Measurements from ENCODE around the gene UGT1A8. TPM values are rescaled to one million over a fixed set of nuclear protein-coding genes. Genes with fewer than 3 reads are reported as not detected.
"Not testable (repeated sequence)": the region's sequence is repeated elsewhere in the genome, so short reads cannot be mapped to it uniquely, and the experiment has no call there.

Gene UGT1A8
- total RNA-seq, 2 experiments from 2014 or later, result not detected

DNA sequence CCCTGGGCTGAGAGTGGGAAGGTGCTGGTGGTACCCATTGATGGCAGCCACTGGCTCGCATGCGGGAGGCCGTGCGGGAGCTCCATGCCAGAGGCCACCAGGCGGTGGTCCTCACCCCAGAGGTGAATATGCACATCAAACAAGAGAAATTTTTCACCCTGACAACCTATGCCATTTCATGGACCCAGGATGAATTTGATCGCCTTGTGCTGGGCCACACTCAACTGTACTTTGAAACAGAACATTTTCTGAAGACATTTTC, 129.8 kb downstream of the UGT1A8 start:
- H3K9me3 Mint-ChIP-seq, result peaks cover 4% of the 10 kb centered on the region
- H3K27ac Mint-ChIP-seq, result no peak overlapping the region
- DNase-seq, result no peak
- peaks cover 5% of the 10 kb centered on the region for H3K27me3 Mint-ChIP-seq (ENCODE audit: low read depth)
- CTCF ChIA-PET, result no interaction called here
- H3K4me3 Mint-ChIP-seq, result no peak overlapping the region
- intact Hi-C loops (cut with micrococcal nuclease), result no loop called here
- H3K4me1 Mint-ChIP-seq (ENCODE audit: low read depth), result no peaks in the 10 kb centered on the region
- no peaks in the 10 kb centered on the region for H3K36me3 Mint-ChIP-seq (ENCODE audit: low read depth)

DNA sequence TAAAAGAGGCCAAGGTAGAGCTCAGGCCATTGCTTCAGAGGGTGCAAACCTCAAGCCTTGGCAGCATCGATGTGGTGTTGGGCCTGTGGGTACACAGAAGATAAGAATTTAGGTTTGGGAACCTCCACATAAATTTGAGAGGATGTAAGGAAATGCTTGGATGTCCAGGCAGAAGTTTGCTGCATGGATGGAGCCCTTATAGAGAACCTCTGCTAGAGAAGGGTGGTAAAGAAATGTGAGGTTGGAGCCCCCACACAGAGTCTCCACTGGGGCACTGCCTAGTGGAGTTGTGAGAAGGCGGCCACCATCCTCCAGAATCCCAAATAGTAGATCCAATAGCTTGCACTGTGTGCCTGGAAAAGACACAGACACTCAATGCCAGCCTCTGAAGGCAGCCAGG, 133.3 kb downstream of the UGT1A8 start:
- H3K9me3 Mint-ChIP-seq; H3K4me1 Mint-ChIP-seq (ENCODE audit: low read depth); DNase-seq; H3K27ac Mint-ChIP-seq; H3K4me3 Mint-ChIP-seq; H3K36me3 Mint-ChIP-seq (ENCODE audit: low read depth); intact Hi-C loops (cut with micrococcal nuclease); CTCF ChIA-PET: not testable (repeated sequence)
- peaks cover 12% of the 10 kb centered on the region for H3K27me3 Mint-ChIP-seq (ENCODE audit: low read depth)

DNA sequence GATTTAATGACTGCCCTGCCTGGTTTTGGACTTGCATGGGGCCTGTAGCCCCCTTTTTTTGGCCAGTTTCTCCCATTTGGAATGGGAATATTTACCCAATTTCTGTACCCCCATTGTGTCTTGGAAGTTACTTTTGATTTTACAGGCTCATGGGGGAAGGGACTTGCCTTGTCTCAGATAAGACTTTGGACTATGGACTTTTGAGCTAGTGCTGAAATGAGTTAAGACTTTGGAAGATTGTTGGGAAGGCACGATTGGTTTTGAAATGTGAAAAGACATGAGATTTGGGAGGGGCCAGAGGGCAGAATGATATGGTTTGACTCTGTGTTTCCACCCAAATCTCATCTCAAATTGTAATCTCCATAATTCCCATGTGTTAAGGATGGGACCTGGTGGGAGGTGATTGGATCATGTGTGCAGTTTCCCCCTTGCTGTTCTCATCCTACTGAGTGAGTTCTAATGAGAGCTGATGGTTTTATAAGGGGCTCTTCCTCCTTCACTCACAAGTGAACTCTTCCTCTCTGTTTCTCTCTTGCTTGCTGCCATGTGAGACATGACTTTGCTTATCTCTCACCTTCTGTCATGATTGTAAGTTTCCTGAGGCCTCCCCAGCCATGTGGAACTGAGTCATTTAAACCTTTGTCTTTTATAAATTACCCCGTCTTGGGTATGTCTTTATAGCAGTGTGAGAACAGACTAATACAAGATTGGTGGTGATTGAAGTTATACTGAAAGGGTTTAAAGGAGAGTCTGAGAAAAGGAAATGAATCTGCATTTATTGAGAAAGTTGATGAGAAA, 134.0 kb downstream of the UGT1A8 start:
- H3K9me3 Mint-ChIP-seq; intact Hi-C loops (cut with micrococcal nuclease); CTCF ChIA-PET; DNase-seq; H3K36me3 Mint-ChIP-seq (ENCODE audit: low read depth); H3K4me1 Mint-ChIP-seq (ENCODE audit: low read depth); H3K27ac Mint-ChIP-seq; H3K4me3 Mint-ChIP-seq: not testable (repeated sequence)
- H3K27me3 Mint-ChIP-seq (ENCODE audit: low read depth), result peaks cover 12% of the 10 kb centered on the region

DNA sequence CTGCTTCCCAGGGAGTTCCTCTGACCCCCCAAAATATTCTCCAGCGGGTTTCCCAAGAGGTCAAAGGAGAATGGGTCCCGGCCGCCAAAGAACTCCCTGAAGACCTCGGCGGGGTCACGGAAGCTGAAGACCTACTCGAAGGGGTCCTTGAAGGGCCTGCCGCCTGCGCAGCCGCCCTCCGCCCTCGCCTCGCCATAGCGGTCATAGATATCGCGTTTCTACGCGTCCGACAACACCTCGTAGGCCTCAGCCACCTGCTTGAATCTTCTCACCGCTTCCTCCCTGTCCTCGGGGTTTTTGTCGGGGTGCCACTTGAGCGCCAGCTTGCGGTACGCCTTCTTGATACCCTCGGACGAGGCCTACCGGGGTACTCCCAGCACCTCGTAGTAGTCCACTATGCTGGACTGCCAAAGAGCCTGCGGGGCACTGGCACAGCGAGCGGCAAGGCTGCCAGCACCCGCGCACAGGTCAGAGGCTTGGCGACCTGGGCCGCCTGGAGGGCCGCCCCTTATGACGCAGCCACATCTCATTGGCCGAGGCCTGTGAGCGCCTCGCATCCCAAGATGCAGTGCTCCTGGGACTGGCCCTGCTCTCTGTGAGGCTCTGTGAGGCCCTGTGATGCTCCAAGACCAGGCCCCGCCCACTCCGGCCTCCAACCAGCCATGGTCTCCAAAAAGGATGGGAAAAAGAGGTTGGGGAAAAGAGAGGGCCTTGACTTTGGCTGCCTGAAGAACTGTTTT, 137.6 kb downstream of the UGT1A8 start:
- CTCF ChIA-PET, result no interaction called here
- no peak for DNase-seq
- H3K36me3 Mint-ChIP-seq (ENCODE audit: low read depth), result no peaks in the 10 kb centered on the region
- no peaks in the 10 kb centered on the region for H3K4me1 Mint-ChIP-seq (ENCODE audit: low read depth)
- H3K9me3 Mint-ChIP-seq, result peaks cover 4% of the 10 kb centered on the region
- no peak overlapping the region for H3K27ac Mint-ChIP-seq
- no peak overlapping the region for H3K4me3 Mint-ChIP-seq
- intact Hi-C loops (cut with micrococcal nuclease), result no loop called here
- H3K27me3 Mint-ChIP-seq (ENCODE audit: low read depth), result peaks cover 7% of the 10 kb centered on the region

DNA sequence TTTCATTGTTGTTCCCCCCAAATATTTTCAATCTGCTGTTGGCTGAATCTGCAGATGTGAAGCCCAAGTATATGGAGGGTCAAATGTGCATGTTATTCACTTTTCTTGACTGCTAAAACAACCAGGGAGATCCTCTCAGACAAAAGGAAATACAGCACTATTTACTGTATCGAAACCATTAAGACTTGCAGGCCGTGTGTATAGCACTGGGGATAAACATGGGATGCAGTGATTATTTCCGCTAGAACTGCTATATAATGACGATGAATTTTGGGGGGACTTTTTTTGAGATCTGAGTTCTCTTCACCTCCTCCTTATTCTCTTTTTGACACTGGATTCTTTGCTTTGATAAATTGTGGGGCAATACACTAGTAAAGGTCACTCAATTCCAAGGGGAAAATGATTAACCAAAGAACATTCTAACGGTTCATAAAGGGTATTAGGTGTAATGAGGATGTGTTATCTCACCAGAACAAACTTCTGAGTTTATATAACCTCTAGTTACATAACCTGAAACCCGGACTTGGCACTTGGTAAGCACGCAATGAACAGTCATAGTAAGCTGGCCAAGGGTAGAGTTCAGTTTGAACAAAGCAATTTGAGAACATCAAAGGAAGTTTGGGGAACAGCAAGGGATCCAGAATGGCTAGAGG, 139.1 kb downstream of the UGT1A8 start:
- Mint-ChIP-seq H3K36me3 (ENCODE audit: low read depth) (no peaks in the 10 kb centered on the region), H3K27me3 (ENCODE audit: low read depth) (peaks cover 7% of the 10 kb centered on the region)
- intact Hi-C loops (cut with micrococcal nuclease), result no loop called here

DNA sequence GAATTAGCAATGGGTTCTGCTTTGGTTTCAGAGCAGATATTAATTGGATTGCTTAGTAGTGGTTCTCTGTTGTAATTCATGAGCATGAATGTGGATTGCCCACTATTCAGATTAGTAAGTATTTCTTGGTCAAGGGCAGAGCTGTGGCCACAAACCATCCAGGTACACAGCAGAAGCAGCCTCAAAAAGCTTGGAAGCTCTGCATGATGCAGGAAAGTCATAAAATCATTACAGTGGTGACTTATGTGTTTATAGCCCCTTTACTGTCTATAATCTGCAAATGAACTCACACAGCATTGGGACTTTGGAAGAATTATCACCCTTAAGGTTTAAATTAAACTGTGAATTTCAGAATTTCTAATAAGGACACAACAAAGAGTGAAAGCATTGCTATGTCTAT, 140.7 kb downstream of the UGT1A8 start:
- intact Hi-C loops (cut with micrococcal nuclease), result no loop called here
- Mint-ChIP-seq H3K27me3 (ENCODE audit: low read depth) (peaks cover 5% of the 10 kb centered on the region), H3K27ac (no peak overlapping the region), H3K9me3 (no peaks in the 10 kb centered on the region), H3K4me1 (ENCODE audit: low read depth) (no peaks in the 10 kb centered on the region), H3K36me3 (ENCODE audit: low read depth) (no peaks in the 10 kb centered on the region), H3K4me3 (no peak overlapping the region)
- CTCF ChIA-PET, result no interaction called here
- no peak for DNase-seq

More for the DNA sequence above, 139.1 kb downstream of the UGT1A8 start:
- Mint-ChIP-seq H3K4me1 (ENCODE audit: low read depth) (no peaks in the 10 kb centered on the region), H3K4me3 (no peak overlapping the region), H3K27ac (no peak overlapping the region), H3K9me3 (peaks cover 1% of the 10 kb centered on the region)
- DNase-seq, result no peak
- CTCF ChIA-PET, result no interaction called here

DNA sequence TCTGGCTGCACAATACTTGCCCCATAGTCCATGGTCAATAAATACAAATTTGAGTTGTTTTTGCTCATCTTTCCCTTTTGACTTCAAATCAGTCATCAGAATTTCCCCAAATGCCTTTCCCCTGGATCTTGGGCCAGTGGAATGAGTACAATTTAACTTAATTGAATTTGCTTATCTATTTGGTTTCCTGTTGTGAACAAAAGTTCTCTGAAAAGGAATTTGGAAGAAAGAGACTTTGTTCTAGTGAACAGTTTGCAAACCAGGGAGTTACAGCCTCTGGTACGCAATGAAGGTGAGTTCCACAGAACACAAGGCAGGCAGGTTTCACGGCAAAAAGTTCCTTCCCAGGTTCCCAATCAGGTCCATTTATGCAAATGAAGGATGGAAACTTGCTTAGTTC, 141.4 kb downstream of the UGT1A8 start:
- Mint-ChIP-seq H3K27me3 (ENCODE audit: low read depth) (peaks cover 3% of the 10 kb centered on the region), H3K4me1 (ENCODE audit: low read depth) (no peaks in the 10 kb centered on the region), H3K4me3 (no peak overlapping the region), H3K27ac (no peak overlapping the region), H3K9me3 (no peaks in the 10 kb centered on the region), H3K36me3 (ENCODE audit: low read depth) (no peaks in the 10 kb centered on the region)
- no peak for DNase-seq
- intact Hi-C loops (cut with micrococcal nuclease), result no loop called here
- CTCF ChIA-PET, result no interaction called here

DNA sequence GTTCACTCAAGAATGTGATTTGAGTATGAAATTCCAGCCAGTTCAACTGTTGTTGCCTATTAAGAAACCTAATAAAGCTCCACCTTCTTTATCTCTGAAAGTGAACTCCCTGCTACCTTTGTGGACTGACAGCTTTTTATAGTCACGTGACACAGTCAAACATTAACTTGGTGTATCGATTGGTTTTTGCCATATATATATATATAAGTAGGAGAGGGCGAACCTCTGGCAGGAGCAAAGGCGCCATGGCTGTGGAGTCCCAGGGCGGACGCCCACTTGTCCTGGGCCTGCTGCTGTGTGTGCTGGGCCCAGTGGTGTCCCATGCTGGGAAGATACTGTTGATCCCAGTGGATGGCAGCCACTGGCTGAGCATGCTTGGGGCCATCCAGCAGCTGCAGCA, 142.6 kb downstream of the UGT1A8 start, which contains the start of gene UGT1A1:
TSS of gene UGT1A1 (plus strand) at position 228 of the 400 bp plus-strand sequence. CDS start at position 246, 18 bp downstream.
- CTCF ChIA-PET, result no interaction called here

DNA sequence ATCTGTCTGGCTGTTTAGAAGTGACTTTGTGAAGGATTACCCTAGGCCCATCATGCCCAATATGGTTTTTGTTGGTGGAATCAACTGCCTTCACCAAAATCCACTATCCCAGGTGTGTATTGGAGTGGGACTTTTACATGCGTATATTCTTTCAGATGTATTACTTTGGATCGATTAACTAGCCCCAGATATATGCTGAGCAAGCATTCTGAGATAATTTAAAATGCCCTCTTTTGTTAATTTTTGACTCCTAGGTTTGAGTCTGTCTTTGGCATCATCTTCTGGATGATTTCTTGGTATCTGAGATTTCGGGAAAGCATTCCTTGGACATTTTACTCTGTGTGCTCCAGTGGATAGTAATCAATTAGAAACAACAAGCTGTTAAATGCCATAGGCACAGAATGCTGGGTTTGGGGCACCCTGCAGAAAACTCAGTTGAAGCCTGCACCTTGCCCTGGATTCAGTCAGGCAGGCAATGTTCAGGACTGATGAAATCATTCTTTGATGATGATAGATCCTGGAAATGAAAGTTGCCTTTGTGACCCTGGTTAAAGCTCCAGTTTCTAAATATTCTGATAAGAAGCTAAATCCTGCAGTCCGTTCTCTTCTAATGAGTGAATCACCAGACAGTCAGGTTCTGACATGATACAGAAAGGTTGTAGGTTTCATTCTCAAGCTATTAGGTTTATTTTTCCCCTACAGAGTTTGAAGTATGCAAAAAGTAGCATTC, 143.8 kb downstream of the UGT1A8 start:
- DNase-seq, result no peak

More for the DNA sequence above, 142.6 kb downstream of the UGT1A8 start, which contains the start of gene UGT1A1:
- H3K4me3 Mint-ChIP-seq, result no peak within 1 kb of the TSS
- intact Hi-C loops (cut with micrococcal nuclease), result no loop called here
- DNase-seq, result no peak
- no peaks in the 10 kb centered on the region for H3K4me1 Mint-ChIP-seq (ENCODE audit: low read depth)
- H3K27ac Mint-ChIP-seq, result no peak within 1 kb of the TSS
- H3K36me3 Mint-ChIP-seq (ENCODE audit: low read depth), result no peaks in the 10 kb centered on the region
- peaks cover 4% of the 10 kb centered on the region for H3K27me3 Mint-ChIP-seq (ENCODE audit: low read depth)
- H3K9me3 Mint-ChIP-seq, result no peaks in the 10 kb centered on the region

DNA sequence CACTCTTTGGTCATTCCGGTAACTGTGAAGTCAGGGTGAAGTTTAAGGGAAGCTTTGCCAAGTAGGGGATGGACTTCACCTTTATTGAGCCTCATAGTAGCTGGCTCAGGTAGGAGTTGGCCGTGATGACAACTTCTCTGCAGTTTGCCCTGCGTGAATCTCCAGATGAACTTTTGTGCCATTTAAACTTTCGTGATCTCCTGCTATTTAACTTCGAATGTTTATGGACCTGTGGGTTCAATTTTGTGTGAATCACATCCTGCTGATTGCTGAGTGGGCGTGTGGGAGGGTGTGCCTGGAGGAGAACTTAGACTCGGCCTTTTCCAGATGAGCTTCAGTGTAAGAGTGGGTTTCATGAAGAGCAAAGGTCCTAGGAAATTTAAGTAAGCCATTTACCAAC, 146.8 kb downstream of the UGT1A8 start:
- H3K36me3 Mint-ChIP-seq (ENCODE audit: low read depth), result no peaks in the 10 kb centered on the region
- CTCF ChIA-PET, result no interaction called here
- no peak overlapping the region for H3K4me3 Mint-ChIP-seq

More for the DNA sequence above, 143.8 kb downstream of the UGT1A8 start:
- H3K36me3 Mint-ChIP-seq (ENCODE audit: low read depth), result no peaks in the 10 kb centered on the region
- H3K4me1 Mint-ChIP-seq (ENCODE audit: low read depth), result no peaks in the 10 kb centered on the region
- H3K27ac Mint-ChIP-seq, result no peak overlapping the region
- CTCF ChIA-PET, result no interaction called here
- H3K27me3 Mint-ChIP-seq (ENCODE audit: low read depth), result peaks cover 4% of the 10 kb centered on the region
- H3K9me3 Mint-ChIP-seq, result no peaks in the 10 kb centered on the region
- intact Hi-C loops (cut with micrococcal nuclease), result no loop called here
- no peak overlapping the region for H3K4me3 Mint-ChIP-seq

DNA sequence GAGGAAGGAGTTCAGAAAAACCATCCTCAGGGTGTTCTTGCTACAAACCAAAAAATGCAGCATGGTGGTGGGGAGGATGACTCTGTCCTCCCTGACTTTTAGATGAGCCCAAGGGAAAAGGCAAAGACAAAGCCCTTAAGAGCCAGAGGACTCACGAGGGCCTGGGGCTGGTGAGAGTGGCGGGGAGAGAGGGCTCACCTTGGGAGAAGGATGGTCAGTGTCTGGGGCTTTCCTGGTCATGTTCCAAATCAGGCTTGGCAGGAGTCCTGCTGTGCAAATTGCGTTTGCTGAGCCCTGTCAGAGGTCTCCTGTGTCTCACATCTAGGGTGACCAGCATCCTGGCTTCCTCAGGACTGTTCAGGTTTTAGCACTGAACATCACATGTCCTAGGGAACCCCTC, 147.3 kb downstream of the UGT1A8 start:
- H3K9me3 Mint-ChIP-seq, result no peaks in the 10 kb centered on the region
- no peaks in the 10 kb centered on the region for H3K4me1 Mint-ChIP-seq (ENCODE audit: low read depth)
- CTCF ChIA-PET, result no interaction called here
- H3K36me3 Mint-ChIP-seq (ENCODE audit: low read depth), result no peaks in the 10 kb centered on the region
- DNase-seq, result no peak
- intact Hi-C loops (cut with micrococcal nuclease), result no loop called here
- H3K27me3 Mint-ChIP-seq (ENCODE audit: low read depth), result peaks cover 11% of the 10 kb centered on the region
- H3K4me3 Mint-ChIP-seq, result no peak overlapping the region
- no peak overlapping the region for H3K27ac Mint-ChIP-seq

More for the DNA sequence above, 146.8 kb downstream of the UGT1A8 start:
- DNase-seq, result no peak
- H3K9me3 Mint-ChIP-seq, result no peaks in the 10 kb centered on the region
- H3K27me3 Mint-ChIP-seq (ENCODE audit: low read depth), result peaks cover 10% of the 10 kb centered on the region
- no peak overlapping the region for H3K27ac Mint-ChIP-seq
- no peaks in the 10 kb centered on the region for H3K4me1 Mint-ChIP-seq (ENCODE audit: low read depth)
- intact Hi-C loops (cut with micrococcal nuclease), result no loop called here

DNA sequence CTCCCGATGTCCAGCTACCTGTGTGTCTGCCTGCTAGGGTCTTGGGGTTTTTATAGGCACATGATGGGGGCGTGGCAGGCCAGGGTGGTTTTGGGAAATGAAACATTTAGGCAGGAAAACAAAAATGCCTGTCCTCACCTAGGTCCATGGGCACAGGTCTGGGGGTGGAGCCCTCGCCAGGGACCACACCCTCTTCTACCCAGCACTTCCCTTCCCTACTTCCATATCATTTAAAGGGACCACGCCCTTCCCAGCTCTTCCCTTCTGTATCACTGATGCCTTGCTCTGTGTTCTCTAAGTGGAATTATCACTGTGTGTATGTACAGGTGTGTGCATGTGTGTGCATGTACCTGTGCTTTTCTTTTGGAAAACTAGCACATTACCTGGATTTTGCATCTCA, 149.0 kb downstream of the UGT1A8 start:
- H3K27me3 Mint-ChIP-seq (ENCODE audit: low read depth), result peaks cover 11% of the 10 kb centered on the region
- H3K4me1 Mint-ChIP-seq (ENCODE audit: low read depth), result no peaks in the 10 kb centered on the region
- H3K36me3 Mint-ChIP-seq (ENCODE audit: low read depth), result no peaks in the 10 kb centered on the region
- no peak for DNase-seq
- no peak overlapping the region for H3K27ac Mint-ChIP-seq
- H3K9me3 Mint-ChIP-seq, result no peaks in the 10 kb centered on the region
- CTCF ChIA-PET, result interaction anchor here (0.6 kb wide), 1 partner anchor 457 kb away, joined by 3 read pairs; no protein-coding TSS in a partner anchor
- H3K4me3 Mint-ChIP-seq, result no peak overlapping the region
- intact Hi-C loops (cut with micrococcal nuclease), result no loop called here

All from activated naive CD4-positive, alpha-beta T cell treated with anti-CD3 and anti-CD28 coated beads for 36 hours (primary cell).